Naive thymus-derived CD4-positive, alpha-beta T cell (primary cell): ENCODE data around the gene HOXA9. TPM values are rescaled to one million over a fixed set of nuclear protein-coding genes. Genes with fewer than 3 reads are reported as not detected.
A peak's percentile ranks its signal among the peaks of the same experiment; 100 is the strongest.

Experiments used
- ATAC-seq: fragments of 150-1000 bp; cut with Tn5 transposase; 2 replicates; pipeline ENCODE4 v1.10.0; 2021; ENCODE audit warnings: mild to moderate bottlenecking, moderate library complexity
- CTCF ChIA-PET: fragments of 350-600 bp; sonication (Branson Sonifier 250); formaldehyde crosslinking; loops from one replicate; lab custom pipeline; 2021; ENCODE audit warnings: antibody characterized with exemption; lab: Charles Lee
- POLR2A ChIA-PET: fragments of 350-600 bp; sonication (Branson Sonifier 250); formaldehyde crosslinking; loops from one replicate; lab custom pipeline; 2021; ENCODE audit warnings: antibody characterized with exemption, inconsistent platforms; lab: Charles Lee
- DNase-seq, 9 donors: peaks; one replicate each; pipeline versions ENCODE4 v3.0.0 to v3.0.0-alpha.2; 2020 to 2022; ENCODE audit warnings: mixed read lengths in 1 of 9
- H3K27ac ChIP-seq: one replicate; pipeline ENCODE4 v1.7.0; 2013; ENCODE audit warnings: mild to moderate bottlenecking, low read depth, low read length, moderate library complexity
- H3K27me3 ChIP-seq, 2 donors: one replicate each; pipeline ENCODE4 v1.7.0; 2013; ENCODE audit warnings: low read length in 2 of 2, mild to moderate bottlenecking in 2 of 2, moderate library complexity in 2 of 2; ENCODE audit not compliant: control insufficient read depth in 2 of 2, insufficient read depth in 2 of 2
- H3K36me3 ChIP-seq, 3 experiments: 1 replicate in 2 of 3; 2 replicates in 1 of 3; pipeline ENCODE4 v1.7.0; 2013; ENCODE audit warnings: low read length in 3 of 3, mild to moderate bottlenecking in 3 of 3, moderate library complexity in 1 of 3; ENCODE audit not compliant: insufficient read depth in 3 of 3, control insufficient read depth in 2 of 3
- H3K4me1 ChIP-seq, 2 donors: one replicate each; pipeline ENCODE4 v1.7.0; 2013; ENCODE audit warnings: low read length in 2 of 2, mild to moderate bottlenecking in 2 of 2, moderate library complexity in 1 of 2; ENCODE audit not compliant: control insufficient read depth in 2 of 2, insufficient read depth in 2 of 2
- H3K4me3 ChIP-seq: 2 replicates; pipeline ENCODE4 v1.7.0; 2013; ENCODE audit warnings: mild to moderate bottlenecking, low read length
- H3K9me3 ChIP-seq, 3 experiments: 1 replicate in 2 of 3; 2 replicates in 1 of 3; pipeline ENCODE4 v1.7.0; 2013; ENCODE audit warnings: low read length in 3 of 3; ENCODE audit not compliant: control insufficient read depth in 2 of 3
- H3K27ac Mint-ChIP-seq, 9 donors: one replicate each; pipeline ENCODE4 v1.8.0; 2020 to 2022; ENCODE audit warnings: mixed read lengths in 9 of 9, mild to moderate bottlenecking in 8 of 9, moderate library complexity in 5 of 9, inconsistent platforms in 2 of 9
- H3K27me3 Mint-ChIP-seq, 5 donors: one replicate each; pipeline ENCODE4 v1.8.0; 2021 to 2022; ENCODE audit warnings: mixed read lengths in 5 of 5, mild to moderate bottlenecking in 1 of 5
- H3K36me3 Mint-ChIP-seq, 5 donors: one replicate each; pipeline ENCODE4 v1.8.0; 2020 to 2022; ENCODE audit warnings: mixed read lengths in 5 of 5, mild to moderate bottlenecking in 3 of 5, inconsistent platforms in 1 of 5
- H3K4me1 Mint-ChIP-seq, 7 donors: one replicate each; pipeline ENCODE4 v1.8.0; 2020 to 2022; ENCODE audit warnings: mixed read lengths in 7 of 7, mild to moderate bottlenecking in 3 of 7, inconsistent platforms in 1 of 7
- H3K4me3 Mint-ChIP-seq, 10 donors: one replicate each; pipeline ENCODE4 v1.8.0; 2020 to 2022; ENCODE audit warnings: mild to moderate bottlenecking in 10 of 10, mixed read lengths in 10 of 10, moderate library complexity in 6 of 10, inconsistent platforms in 2 of 10
- H3K9me3 Mint-ChIP-seq, 11 donors: one replicate each; pipeline ENCODE4 v1.8.0; 2020 to 2022; ENCODE audit warnings: mixed read lengths in 11 of 11, mild to moderate bottlenecking in 4 of 11, inconsistent platforms in 1 of 11, moderate library complexity in 1 of 11
- intact Hi-C, 2 donors: fragments of 100-400 bp; cut with micrococcal nuclease; formaldehyde crosslinking; loops; one replicate each; pipeline ENCODE4 v1.15.1; 2023
- polyA plus RNA-seq, 2 donors: library from polyadenylated mRNA; unstranded; fragments of 300-500 nt; fragmentation: Illumina TruSeq; gene quantifications; one replicate each; pipeline ENCODE4 v1.2.3, GENCODE V29; 2021
- total RNA-seq, 6 experiments: library from RNA in 5 of 6; stranded (reverse) in 5 of 6; gene quantifications; 1 replicate in 5 of 6; 2 replicates in 1 of 6; pipeline ENCODE4 v1.2.3 and lab custom pipeline; 2021 to 2026

The HOXA9 gene
- total and polyA plus RNA-seq, 7 experiments from 2014 or later: 0.70 to 1.7 TPM; not detected in 5

GRCh38 chr7:27150568-27151340 is 14.6 kb downstream of the HOXA9 start:
- H3K4me3 ChIP-seq: peak overlapping the region; percentile 75
- no peaks in the 10 kb centered on the region for H3K36me3 ChIP-seq
- Mint-ChIP-seq H3K27me3 (peaks cover 81 to 93% (median 90%) of the 10 kb centered on the region in 5 donors), H3K27ac (peak overlapping the region in 2 of 9 donors; percentile 32 to 79), H3K4me3 (peak overlapping the region; percentile 47 to 80 (median 77)), H3K4me1 (peaks cover 18 to 65% (median 47%) of the 10 kb centered on the region in 7 donors), H3K36me3 (peaks cover 0 to 3% (median 0%) of the 10 kb centered on the region in 5 donors), H3K9me3 (peaks cover 0 to 4% (median 0%) of the 10 kb centered on the region in 11 donors)
- H3K4me1 ChIP-seq: peaks cover 34 to 44% of the 10 kb centered on the region in 2 donors
- ATAC-seq: peak; percentile 89
- H3K27me3 ChIP-seq: peaks cover 52 to 73% of the 10 kb centered on the region in 2 donors
- ChIA-PET POLR2A (no interaction called here), CTCF (interaction anchor here (0.6 to 4.2 kb wide), 5 partner anchors 8 to 1018 kb away, joined by 3 to 42 read pairs (median 4); no protein-coding TSS in a partner anchor)
- DNase-seq: peak in 8 of 9 donors; percentile 34 to 74 (median 62)
- H3K9me3 ChIP-seq: no peaks in the 10 kb centered on the region
- intact Hi-C loops: loop anchor here (1.0 to 5.0 kb wide), 3 partner anchors 11 to 52 kb away; partner anchors contain the start of gene HOXA11 (in 2 of the 2)
- no peak overlapping the region for H3K27ac ChIP-seq

- H3K27ac Mint-ChIP-seq: peak overlapping the region in 1 of 9 donors; percentile 38
- no peaks in the 10 kb centered on the region for H3K36me3 ChIP-seq
- H3K36me3 Mint-ChIP-seq: peaks cover 0 to 3% (median 0%) of the 10 kb centered on the region in 5 donors
- intact Hi-C loops: loop anchor here (1.0 to 5.0 kb wide), 3 partner anchors 11 to 51 kb away; partner anchors contain the start of gene HOXA11 (in 2 of the 2)
- peaks cover 44 to 66% of the 10 kb centered on the region in 2 donors for H3K27me3 ChIP-seq
- peak overlapping the region; percentile 29 to 80 (median 77) for H3K4me3 Mint-ChIP-seq
- no peak for ATAC-seq
- H3K4me1 ChIP-seq: peaks cover 26 to 37% of the 10 kb centered on the region in 2 donors
- no peak overlapping the region for H3K27ac ChIP-seq
- H3K9me3 Mint-ChIP-seq: peaks cover 0 to 3% (median 0%) of the 10 kb centered on the region in 11 donors
- ChIA-PET POLR2A (interaction anchor here (0.7 kb wide), 1 partner anchor 56 kb away, joined by 3 read pairs; no protein-coding TSS in a partner anchor), CTCF (interaction anchor here (0.6 to 4.2 kb wide), 9 partner anchors 9 to 463 kb away, joined by 3 to 42 read pairs (median 3); no protein-coding TSS in a partner anchor)
- H3K27me3 Mint-ChIP-seq: peaks cover 78 to 90% (median 85%) of the 10 kb centered on the region in 5 donors
- H3K4me1 Mint-ChIP-seq: peaks cover 16 to 58% (median 40%) of the 10 kb centered on the region in 7 donors
- DNase-seq: no peak
- no peaks in the 10 kb centered on the region for H3K9me3 ChIP-seq
- H3K4me3 ChIP-seq: peak overlapping the region; percentile 75
These were observed 15.3 kb downstream of the HOXA9 start for GRCh38 chr7:27149842-27150567.

GRCh38 chr7:27148756-27149641 is 16.3 kb downstream of the HOXA9 start:
- H3K4me3 ChIP-seq: no peak overlapping the region
- Mint-ChIP-seq H3K9me3 (peaks cover 0 to 3% (median 0%) of the 10 kb centered on the region in 11 donors), H3K4me1 (peaks cover 10 to 48% (median 32%) of the 10 kb centered on the region in 7 donors), H3K27ac (no peak overlapping the region), H3K27me3 (peaks cover 70 to 86% (median 75%) of the 10 kb centered on the region in 5 donors), H3K36me3 (peaks cover 0 to 3% (median 0%) of the 10 kb centered on the region in 5 donors), H3K4me3 (peak overlapping the region in 4 of 10 donors; percentile 26 to 82 (median 68))
- DNase-seq (no peak), ATAC-seq (no peak)
- H3K27ac ChIP-seq: no peak overlapping the region
- no peaks in the 10 kb centered on the region for H3K36me3 ChIP-seq
- H3K27me3 ChIP-seq: peaks cover 35 to 56% of the 10 kb centered on the region in 2 donors
- H3K4me1 ChIP-seq: peaks cover 23 to 28% of the 10 kb centered on the region in 2 donors
- ChIA-PET CTCF (interaction anchor here (0.6 to 4.2 kb wide), 7 partner anchors 10 to 765 kb away, joined by 3 to 42 read pairs (median 3); no protein-coding TSS in a partner anchor), POLR2A (interaction anchor here (0.7 to 0.8 kb wide), 2 partner anchors 20 to 57 kb away, joined by 3 read pairs; no protein-coding TSS in a partner anchor)
- H3K9me3 ChIP-seq: no peaks in the 10 kb centered on the region
- intact Hi-C loops: no loop called here

GRCh38 chr7:27148031-27148755 is 17.1 kb downstream of the HOXA9 start:
- ChIA-PET POLR2A (interaction anchor here (1.2 kb wide), 1 partner anchor 9 kb away, joined by 3 read pairs; no protein-coding TSS in a partner anchor), CTCF (interaction anchor here (1.1 to 4.2 kb wide), 2 partner anchors 14 to 28 kb away, joined by 4 to 42 read pairs; no protein-coding TSS in a partner anchor)
- Mint-ChIP-seq H3K9me3 (peaks cover 0 to 3% (median 0%) of the 10 kb centered on the region in 11 donors), H3K4me1 (peaks cover 10 to 43% (median 28%) of the 10 kb centered on the region in 7 donors), H3K36me3 (peaks cover 0 to 3% (median 0%) of the 10 kb centered on the region in 5 donors), H3K27ac (peak overlapping the region in 3 of 9 donors; percentile 42 to 62 (median 45)), H3K4me3 (peak overlapping the region in 9 of 10 donors; percentile 56 to 82 (median 69)), H3K27me3 (peaks cover 61 to 81% (median 68%) of the 10 kb centered on the region in 5 donors)
- Histone ChIP-seq H3K27ac (no peak overlapping the region), H3K4me1 (peaks cover 23 to 28% of the 10 kb centered on the region in 2 donors), H3K9me3 (no peaks in the 10 kb centered on the region), H3K4me3 (no peak overlapping the region), H3K36me3 (no peaks in the 10 kb centered on the region), H3K27me3 (peaks cover 28 to 48% of the 10 kb centered on the region in 2 donors)
- ATAC-seq (no peak), DNase-seq (no peak)
- intact Hi-C loops: no loop called here
